GM18873 (cell line): Measurements from ENCODE around the gene PCDH12.

Source experiments
- ATAC-seq: cut with Tn5 transposase; IDR thresholded peaks from one replicate; pipeline ENCODE4 v1.9.1; 2021; ENCODE audit warnings: mild to moderate bottlenecking, moderate library complexity, moderate number of reproducible peaks; ENCODE audit not compliant: unreplicated experiment, low FRiP score

The PCDH12 gene

GRCh38 chr5:141966963-141967333 is 8.9 kb upstream of the PCDH12 start:
- no peak for ATAC-seq

DNA sequence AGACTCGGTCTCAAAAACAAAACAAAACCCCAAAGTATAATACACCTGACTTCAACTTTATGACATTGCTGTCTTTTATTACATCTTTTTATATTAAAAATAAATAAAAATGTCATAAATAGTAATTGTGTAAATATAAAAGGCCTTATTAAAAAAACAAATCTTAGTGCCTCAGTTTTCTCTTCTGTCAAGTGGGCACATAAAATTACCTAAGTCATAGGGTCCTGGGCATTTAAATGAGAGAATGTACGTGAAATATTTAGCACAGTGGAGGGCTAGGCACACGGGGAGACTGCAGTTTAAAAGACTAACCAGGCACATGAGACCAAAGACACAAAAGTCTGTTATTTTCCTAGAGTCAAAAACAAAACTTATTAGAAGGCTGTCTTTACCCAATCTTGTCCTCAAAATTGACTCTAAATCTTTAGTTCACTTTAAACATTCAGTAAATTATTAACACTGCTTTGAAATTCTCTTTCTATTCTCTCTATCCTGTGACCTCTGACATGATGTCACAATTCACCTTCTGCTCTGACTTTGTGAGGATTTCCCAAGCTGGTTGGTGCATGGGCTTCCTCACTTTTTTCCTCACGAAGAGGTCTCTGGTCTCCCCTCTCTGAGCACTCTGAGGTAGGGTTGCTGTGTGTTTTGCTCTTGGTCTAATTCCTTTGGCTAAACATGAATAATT is 8.4 kb upstream of the PCDH12 start:
- ATAC-seq, result no peak

GRCh38 chr5:141965071-141965470 is 7.1 kb upstream of the PCDH12 start:
- no peak for ATAC-seq

DNA sequence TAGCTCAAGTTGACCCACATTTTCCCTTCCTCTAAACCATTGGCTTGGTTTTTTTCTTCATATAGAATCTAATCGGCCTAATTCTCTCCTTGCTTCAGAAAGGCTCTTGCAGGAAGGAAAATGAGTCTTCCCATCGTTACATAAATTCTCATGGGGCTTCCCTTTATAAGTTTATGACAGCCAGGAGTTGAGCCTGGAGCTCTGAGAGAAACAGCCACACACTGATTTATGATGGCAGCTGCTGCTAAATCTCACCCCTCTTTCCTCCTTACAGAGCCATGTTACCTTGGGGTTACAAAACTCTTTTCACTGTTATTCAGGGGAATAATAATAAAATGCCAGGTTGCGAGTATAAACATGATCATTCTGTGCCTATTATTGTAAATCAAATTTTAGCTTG is 5.7 kb upstream of the PCDH12 start:
- no peak for ATAC-seq

GRCh38 chr5:141961466-141961865 is 3.5 kb upstream of the PCDH12 start:
- ATAC-seq, result no peak

DNA sequence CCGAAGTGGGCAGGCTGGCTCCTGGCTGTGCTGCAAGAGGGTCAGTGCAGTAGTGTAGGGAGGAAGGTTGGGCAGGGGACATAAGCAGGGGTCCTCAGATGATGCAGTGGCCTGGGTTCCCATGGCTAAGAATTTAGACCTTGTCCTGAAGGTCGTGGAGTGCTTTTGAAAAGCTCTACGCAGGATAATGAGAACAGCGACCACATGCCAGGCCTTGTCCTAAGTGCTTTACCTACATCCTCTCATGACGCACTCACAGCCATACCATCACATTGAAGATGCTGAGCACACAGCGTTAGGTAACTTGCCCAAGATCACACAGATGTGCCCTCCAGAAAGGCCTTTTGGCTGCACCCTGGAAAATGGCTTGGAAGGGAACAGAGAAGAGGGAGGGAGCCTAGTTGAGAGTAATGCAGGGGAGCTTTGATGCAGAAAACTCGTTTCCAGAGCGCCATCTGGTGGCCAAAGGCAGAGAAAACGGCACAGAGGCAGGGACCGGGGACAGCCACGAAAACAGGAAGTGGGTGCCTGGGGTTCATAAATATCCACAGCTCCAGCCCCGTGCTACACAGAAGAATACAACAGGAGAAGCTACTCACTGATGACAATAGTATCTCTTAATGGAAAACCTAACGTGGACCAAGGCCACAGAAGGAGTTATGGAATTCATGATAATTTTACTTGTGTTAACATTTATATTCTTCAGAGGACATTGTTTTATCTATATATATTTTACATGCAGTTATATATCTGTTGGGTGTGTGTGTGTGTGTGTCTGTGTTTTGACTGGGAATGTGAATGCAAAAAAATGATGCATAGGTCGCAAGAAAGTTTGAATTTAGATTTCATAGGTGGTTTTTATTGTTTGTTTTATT is 2.7 kb upstream of the PCDH12 start:
- peak; percentile 82 for ATAC-seq

- no peak for ATAC-seq
These were observed 2.0 kb upstream of the PCDH12 start for GRCh38 chr5:141960018-141960417.

- no peak for ATAC-seq
These were observed 657 bp upstream of the PCDH12 start for GRCh38 chr5:141958546-141959172.

GRCh38 chr5:141957367-141957996 is 520 bp downstream of the PCDH12 start:
- ATAC-seq, result no peak

DNA sequence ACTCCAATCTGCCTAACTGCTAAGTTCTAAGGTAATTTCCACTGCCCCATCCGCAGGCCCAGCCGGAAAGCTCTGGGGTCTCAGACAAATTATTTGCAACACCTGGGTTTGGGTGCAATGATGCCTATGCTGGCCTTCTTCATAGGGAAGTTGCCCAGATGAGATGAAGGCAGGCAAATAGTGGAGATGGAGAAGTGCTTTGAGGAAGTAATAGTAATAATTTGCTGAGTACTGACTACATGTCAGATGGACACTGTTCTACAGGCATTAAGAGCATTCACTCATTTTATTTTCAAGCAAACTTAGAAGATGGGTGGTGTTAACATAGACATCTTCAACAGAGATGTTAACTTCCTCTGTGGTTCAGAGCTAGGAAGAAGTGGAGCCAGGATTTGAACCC is 3.8 kb downstream of the PCDH12 start:
- ATAC-seq, result no peak

DNA sequence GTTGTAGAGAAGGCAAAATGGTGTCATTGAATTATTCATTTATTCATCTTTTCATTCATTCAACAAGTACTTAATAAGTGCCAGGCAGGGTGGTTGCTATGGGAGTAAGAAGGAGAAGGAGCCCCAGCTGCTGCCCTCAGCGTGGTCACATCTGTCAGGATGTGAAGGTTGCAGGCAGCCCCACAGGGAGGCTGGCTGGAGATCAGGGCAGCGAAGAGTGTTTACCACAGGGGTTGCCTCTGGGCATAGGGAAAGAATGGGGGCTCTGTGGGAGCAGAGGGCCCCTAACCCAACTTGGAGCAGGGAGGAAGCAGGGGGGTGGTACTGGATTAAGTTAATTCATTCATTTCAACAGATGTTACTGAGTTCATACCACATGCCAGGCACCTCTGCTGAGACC is 6.0 kb downstream of the PCDH12 start:
- no peak for ATAC-seq

DNA sequence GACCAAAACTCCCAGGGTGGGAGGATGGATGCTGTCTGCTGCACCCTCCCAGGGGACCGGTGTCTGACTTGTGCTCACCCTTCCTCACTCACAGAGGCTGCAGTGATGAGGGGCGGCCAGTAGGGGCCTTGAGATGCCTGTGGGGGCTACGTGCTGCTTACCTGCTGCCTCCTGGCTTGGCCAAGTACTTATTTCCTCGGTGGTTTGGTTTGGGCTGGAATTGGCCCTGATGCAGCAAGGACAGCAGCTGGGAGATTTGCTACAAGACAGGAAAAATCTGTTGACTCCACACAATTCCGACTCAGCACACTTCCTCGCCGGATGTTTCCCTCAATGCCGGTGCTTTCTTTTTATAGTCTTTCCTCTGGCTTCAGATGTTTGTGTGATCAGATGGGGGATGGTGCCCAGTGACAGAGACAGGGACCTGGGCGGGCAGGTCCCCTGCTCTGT is 6.6 kb downstream of the PCDH12 start:
- no peak for ATAC-seq

DNA sequence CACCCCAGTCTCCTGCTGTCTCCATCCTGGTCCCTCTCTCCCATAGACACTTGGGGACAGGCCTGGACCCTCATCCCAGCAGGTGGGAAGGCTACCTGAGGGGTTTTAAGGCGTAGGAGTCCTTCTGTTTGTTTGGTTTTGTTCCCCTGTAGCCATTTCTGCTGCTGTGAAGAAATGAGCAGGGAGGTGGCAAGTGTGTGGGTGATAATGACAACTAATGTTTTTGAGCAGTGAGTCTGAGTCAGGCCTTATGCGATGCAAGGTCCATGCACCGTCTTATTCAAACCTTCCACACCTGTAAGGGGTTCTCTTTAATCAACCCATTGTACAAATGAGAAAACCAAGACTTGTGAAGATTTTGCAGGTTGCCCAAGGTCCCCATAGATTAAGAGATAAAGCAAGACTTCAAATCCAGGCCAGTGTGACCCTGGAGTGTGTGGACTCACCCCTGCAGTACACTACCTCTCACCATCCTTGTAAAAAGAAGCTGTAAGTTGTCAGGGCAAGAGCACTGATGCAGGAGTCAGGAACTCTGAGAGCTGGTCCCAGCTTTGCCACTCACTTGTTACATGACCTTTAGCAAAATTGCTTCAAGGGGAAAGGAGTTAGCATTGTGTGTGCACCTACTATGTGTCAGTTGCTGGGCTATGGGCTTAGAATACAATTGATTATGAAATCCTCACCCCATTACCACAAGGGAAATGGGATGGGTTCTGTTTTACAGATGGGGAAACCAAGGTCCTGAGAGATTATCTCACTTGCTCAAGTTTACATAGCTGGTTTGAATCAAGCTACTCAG is 7.6 kb downstream of the PCDH12 start:
- no peak for ATAC-seq

DNA sequence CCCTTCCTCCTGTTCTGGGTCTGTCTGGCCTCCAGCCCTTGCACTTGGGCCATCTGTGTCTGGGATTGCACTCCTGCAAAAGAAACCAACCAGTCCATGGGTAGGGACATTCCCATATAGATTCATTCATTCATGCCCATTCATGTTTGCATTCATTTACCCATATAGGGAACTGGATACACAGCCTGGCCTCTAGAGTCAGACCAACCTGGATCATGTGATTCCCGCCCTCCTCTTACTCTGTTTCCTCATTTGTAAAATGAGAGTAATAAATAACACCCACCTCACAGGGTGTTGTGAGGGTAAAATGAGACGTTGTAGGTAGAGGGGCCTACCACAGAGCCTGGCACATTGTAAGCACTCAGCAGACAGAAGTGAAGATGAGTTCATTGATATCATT is 8.5 kb downstream of the PCDH12 start:
- no peak for ATAC-seq

DNA sequence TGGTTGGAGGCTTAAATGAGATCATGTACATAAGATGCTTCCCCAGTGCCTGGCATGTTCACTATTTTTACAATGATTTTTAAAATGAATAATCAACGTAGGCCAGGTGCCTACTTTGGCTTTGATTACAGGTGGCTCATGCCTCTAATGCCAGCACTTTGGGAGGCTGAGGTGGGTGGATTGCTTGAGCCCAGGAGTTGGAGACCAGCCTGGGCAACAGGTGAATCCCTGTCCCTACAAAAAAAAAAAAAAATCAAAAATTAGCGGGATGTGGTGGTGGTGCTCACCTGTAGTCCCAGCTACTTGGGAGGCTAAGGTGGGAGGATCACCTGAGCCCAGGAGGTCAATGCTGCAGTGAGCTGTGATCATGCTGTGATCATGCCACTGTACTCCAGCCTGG is 9.2 kb downstream of the PCDH12 start:
- ATAC-seq, result no peak

GRCh38 chr5:141947316-141947715 is 10.7 kb downstream of the PCDH12 start:
- no peak for ATAC-seq

DNA sequence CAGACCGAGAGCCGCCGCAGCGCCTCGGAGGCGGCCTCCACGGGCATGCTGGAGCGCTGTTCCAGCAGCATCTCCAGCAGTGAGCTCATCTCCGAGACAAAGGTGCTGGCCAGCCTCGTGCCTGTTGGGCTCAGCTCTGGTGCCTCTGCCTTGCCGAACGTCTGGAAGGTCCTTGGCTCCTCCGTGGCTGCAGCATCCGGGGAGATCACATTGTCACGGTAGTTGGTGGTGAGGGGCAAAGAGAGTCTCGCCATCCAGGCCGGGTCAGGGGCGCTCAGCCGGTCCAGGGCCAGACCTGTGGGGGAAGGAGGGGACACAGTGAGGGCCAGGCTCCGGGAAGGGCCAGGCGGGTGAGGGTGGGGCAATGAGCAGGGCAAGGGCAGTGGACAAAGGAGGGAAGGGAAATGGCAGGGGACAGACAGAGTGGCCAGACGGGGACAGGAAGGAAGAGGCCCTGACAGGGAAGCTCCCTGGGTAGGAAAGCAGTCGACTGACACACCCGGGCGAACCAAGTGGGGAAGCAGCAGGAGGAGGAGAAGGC is 12.4 kb downstream of the PCDH12 start:
- no peak for ATAC-seq

- ATAC-seq, result no peak
These were observed 13.9 kb downstream of the PCDH12 start for GRCh38 chr5:141944076-141944475.

DNA sequence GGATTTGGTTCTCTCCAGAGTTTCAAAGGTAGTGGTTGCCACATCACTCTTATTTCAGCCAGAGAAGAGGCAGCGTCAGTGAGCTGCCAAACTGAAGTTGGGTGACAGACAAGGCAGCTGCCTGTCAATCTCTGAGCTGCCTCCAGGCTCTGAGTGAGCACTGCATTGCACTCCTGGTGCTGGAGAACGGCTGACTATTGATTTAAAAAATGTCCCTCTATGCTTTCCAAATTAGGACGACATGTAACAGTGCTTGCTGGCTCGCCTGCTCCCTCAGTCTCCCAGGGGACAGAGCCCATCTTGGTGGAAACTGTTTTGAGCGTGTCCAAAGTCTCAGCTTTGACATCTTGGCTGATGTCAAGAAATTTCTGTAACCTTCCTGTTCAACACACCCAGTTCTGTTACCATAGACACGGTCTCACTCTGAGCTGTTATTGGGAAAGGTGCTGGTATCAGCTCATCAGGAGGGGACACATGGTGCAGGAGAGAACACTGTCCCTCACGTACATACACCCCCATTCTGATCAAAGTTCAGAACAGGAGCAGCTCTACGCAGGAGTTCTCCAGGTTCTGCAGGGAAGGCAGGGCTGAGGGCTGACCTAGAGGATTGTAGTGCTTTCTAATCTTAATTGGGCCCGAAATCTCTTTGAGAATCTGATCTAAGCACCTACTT is 15.7 kb downstream of the PCDH12 start:
- no peak for ATAC-seq
